Osteocyte (in vitro differentiated cells): Measurements from ENCODE around the gene EFNA5. TPM values are rescaled to one million over a fixed set of nuclear protein-coding genes. Genes with fewer than 3 reads are reported as not detected.

ENCODE experiments used
- DNase-seq: peaks from one replicate; pipeline ENCODE4 v3.0.0; 2021; ENCODE audit warnings: mixed read lengths; ENCODE audit not compliant: unreplicated experiment; ENCODE audit errors: extremely low spot score
- H3K27ac Mint-ChIP-seq: one replicate; pipeline ENCODE4 v1.8.0; 2021; ENCODE audit warnings: mild to moderate bottlenecking, mixed read lengths; ENCODE audit not compliant: unreplicated experiment
- H3K27me3 Mint-ChIP-seq: one replicate; pipeline ENCODE4 v1.8.0; 2021; ENCODE audit warnings: mixed read lengths; ENCODE audit not compliant: unreplicated experiment
- H3K36me3 Mint-ChIP-seq: one replicate; pipeline ENCODE4 v1.8.0; 2021; ENCODE audit warnings: mixed read lengths; ENCODE audit not compliant: unreplicated experiment
- H3K4me1 Mint-ChIP-seq: one replicate; pipeline ENCODE4 v1.8.0; 2021; ENCODE audit warnings: mixed read lengths; ENCODE audit not compliant: unreplicated experiment
- H3K4me3 Mint-ChIP-seq: one replicate; pipeline ENCODE4 v1.8.0; 2021; ENCODE audit warnings: mild to moderate bottlenecking, moderate library complexity, mixed read lengths; ENCODE audit not compliant: unreplicated experiment
- H3K9me3 Mint-ChIP-seq: one replicate; pipeline ENCODE4 v1.8.0; 2021; ENCODE audit warnings: mixed read lengths; ENCODE audit not compliant: unreplicated experiment
- CTCF ChIP-seq: fragments of 200-600 bp; sonication (generic); IDR thresholded peaks from 2 replicates; pipeline ENCODE4 v1.5.0; 2021; ENCODE audit warnings: antibody characterized with exemption, mild to moderate bottlenecking, moderate library complexity
- total RNA-seq: library from RNA; stranded (reverse); gene quantifications from 2 replicates; pipeline ENCODE4 v1.2.1, GENCODE V29; 2021

Gene EFNA5
- total RNA-seq, 1 donor from 2014 or later: 34.2 TPM

GRCh38 chr5:107705402-107706014 lies 34.8 kb upstream of the EFNA5 start:
- Mint-ChIP-seq H3K27ac (peak overlapping the region; percentile 66), H3K4me1 (peaks cover 16% of the 10 kb centered on the region)
- TF ChIP-seq CTCF: no peak

GRCh38 chr5:107704681-107705401 lies 34.1 kb upstream of the EFNA5 start:
- TF ChIP-seq CTCF: no peak
- Mint-ChIP-seq H3K27ac (peak overlapping the region; percentile 66), H3K36me3 (peaks cover 5% of the 10 kb centered on the region), H3K9me3 (peaks cover 13% of the 10 kb centered on the region), H3K27me3 (no peaks in the 10 kb centered on the region), H3K4me3 (peak overlapping the region; percentile 81), H3K4me1 (peaks cover 21% of the 10 kb centered on the region)
- DNase-seq: no peak

More at GRCh38 chr5:107705402-107706014, 34.8 kb upstream of the EFNA5 start:
- no peaks in the 10 kb centered on the region for H3K27me3 Mint-ChIP-seq
- DNase-seq: no peak
- peaks cover 16% of the 10 kb centered on the region for H3K9me3 Mint-ChIP-seq
- peak overlapping the region; percentile 81 for H3K4me3 Mint-ChIP-seq
- peaks cover 5% of the 10 kb centered on the region for H3K36me3 Mint-ChIP-seq

- no peaks in the 10 kb centered on the region for H3K36me3 Mint-ChIP-seq
- H3K4me1 Mint-ChIP-seq: peaks cover 24% of the 10 kb centered on the region
- no peaks in the 10 kb centered on the region for H3K27me3 Mint-ChIP-seq
- no peak for DNase-seq
- H3K27ac Mint-ChIP-seq: no peak overlapping the region
- TF ChIP-seq CTCF: no peak
- H3K4me3 Mint-ChIP-seq: no peak overlapping the region
- H3K9me3 Mint-ChIP-seq: no peaks in the 10 kb centered on the region
Observed at GRCh38 chr5:107700481-107700880, 29.7 kb upstream of the EFNA5 start.

GRCh38 chr5:107699425-107699824 lies 28.7 kb upstream of the EFNA5 start:
- Mint-ChIP-seq H3K4me3 (no peak overlapping the region), H3K36me3 (no peaks in the 10 kb centered on the region), H3K27me3 (no peaks in the 10 kb centered on the region), H3K4me1 (peaks cover 13% of the 10 kb centered on the region), H3K9me3 (peaks cover 5% of the 10 kb centered on the region), H3K27ac (no peak overlapping the region)
- no peak for TF ChIP-seq CTCF
- no peak for DNase-seq

GRCh38 chr5:107698286-107698685 lies 27.5 kb upstream of the EFNA5 start:
- Mint-ChIP-seq H3K9me3 (peaks cover 11% of the 10 kb centered on the region), H3K36me3 (no peaks in the 10 kb centered on the region), H3K4me3 (no peak overlapping the region), H3K27ac (no peak overlapping the region), H3K27me3 (no peaks in the 10 kb centered on the region), H3K4me1 (peaks cover 13% of the 10 kb centered on the region)
- DNase-seq: no peak
- TF ChIP-seq CTCF: no peak
